ENCODE measurements around the gene WNT7B.

WNT7B gene

GRCh38 chr22:46021577-46021976, 44.6 kb upstream of the WNT7B start:
- Histone ChIP-seq H3K4me3 (ENCODE audit: control insufficient read depth in 1 of 7, extremely low read depth in 1 of 7, insufficient read depth in 4 of 7, low read depth in 2 of 7, low read length in 6 of 7) (no peak overlapping the region), H3K27me3 (replicated peaks in 2 of 5; ENCODE audit: control insufficient read depth in 4 of 5, insufficient read depth in 5 of 5, low read length in 4 of 5) (peaks cover 0 to 11% (median 0%) of the 10 kb centered on the region in 5 experiments), H3K4me1 (ENCODE audit: control extremely low read depth in 1 of 4, control insufficient read depth in 4 of 4, insufficient read depth in 4 of 4, low read length in 3 of 4) (peaks cover 3 to 15% (median 10%) of the 10 kb centered on the region in 4 experiments), H3K36me3 (ENCODE audit: control insufficient read depth in 4 of 4, insufficient read depth in 4 of 4, low read length in 3 of 4) (no peaks in the 10 kb centered on the region), H3K9me3 (ENCODE audit: control extremely low read depth in 1 of 5, control insufficient read depth in 4 of 5, insufficient read depth in 2 of 5, low read depth in 1 of 5, low read length in 4 of 5) (no peaks in the 10 kb centered on the region), H3K27ac (ENCODE audit: insufficient read depth in 1 of 2, low read depth in 1 of 2, low read length in 2 of 2, poor library complexity in 1 of 2, severe bottlenecking in 2 of 2) (no peak overlapping the region)
- ChIA-PET CTCF (interaction anchor here (0.8 to 4.5 kb wide), 5 partner anchors 8 to 19 kb away, joined by 3 to 22 read pairs (median 5); no protein-coding TSS in a partner anchor), POLR2A (no interaction called here)
- no peak for DNase-seq
- 93% methylated on average over 3 of the region's 3 CpGs for WGBS (ENCODE audit: insufficient coverage)

GRCh38 chr22:46019351-46019750, 42.4 kb upstream of the WNT7B start:
- POLR2A ChIA-PET = no interaction called here
- Histone ChIP-seq H3K9me3 (ENCODE audit: control extremely low read depth in 1 of 5, control insufficient read depth in 4 of 5, insufficient read depth in 2 of 5, low read depth in 1 of 5, low read length in 4 of 5) (no peaks in the 10 kb centered on the region), H3K4me1 (ENCODE audit: control extremely low read depth in 1 of 4, control insufficient read depth in 4 of 4, insufficient read depth in 4 of 4, low read length in 3 of 4) (peaks cover 3 to 9% (median 6%) of the 10 kb centered on the region in 4 experiments), H3K4me3 (ENCODE audit: control insufficient read depth in 1 of 7, extremely low read depth in 1 of 7, insufficient read depth in 4 of 7, low read depth in 2 of 7, low read length in 6 of 7) (no peak overlapping the region), H3K27ac (ENCODE audit: insufficient read depth in 1 of 2, low read depth in 1 of 2, low read length in 2 of 2, poor library complexity in 1 of 2, severe bottlenecking in 2 of 2) (peak overlapping the region in 1 of 2 experiments; percentile 18), H3K36me3 (ENCODE audit: control insufficient read depth in 4 of 4, insufficient read depth in 4 of 4, low read length in 3 of 4) (no peaks in the 10 kb centered on the region), H3K27me3 (replicated peaks in 2 of 5; ENCODE audit: control insufficient read depth in 4 of 5, insufficient read depth in 5 of 5, low read length in 4 of 5) (no peaks in the 10 kb centered on the region)
- DNase-seq = no peak
- 95% methylated on average over 4 of the region's 6 CpGs for WGBS (ENCODE audit: insufficient coverage)
- CTCF ChIA-PET = interaction anchor here (1.0 to 3.2 kb wide), 5 partner anchors 8 to 18 kb away, joined by 4 to 20 read pairs (median 6); no protein-coding TSS in a partner anchor

GRCh38 chr22:46018859-46019258, 41.9 kb upstream of the WNT7B start:
- Histone ChIP-seq H3K4me3 (ENCODE audit: control insufficient read depth in 1 of 7, extremely low read depth in 1 of 7, insufficient read depth in 4 of 7, low read depth in 2 of 7, low read length in 6 of 7) (no peak overlapping the region), H3K4me1 (ENCODE audit: control extremely low read depth in 1 of 4, control insufficient read depth in 4 of 4, insufficient read depth in 4 of 4, low read length in 3 of 4) (peaks cover 3 to 14% (median 9%) of the 10 kb centered on the region in 4 experiments), H3K27me3 (replicated peaks in 2 of 5; ENCODE audit: control insufficient read depth in 4 of 5, insufficient read depth in 5 of 5, low read length in 4 of 5) (no peaks in the 10 kb centered on the region), H3K9me3 (ENCODE audit: control extremely low read depth in 1 of 5, control insufficient read depth in 4 of 5, insufficient read depth in 2 of 5, low read depth in 1 of 5, low read length in 4 of 5) (no peaks in the 10 kb centered on the region), H3K36me3 (ENCODE audit: control insufficient read depth in 4 of 4, insufficient read depth in 4 of 4, low read length in 3 of 4) (no peaks in the 10 kb centered on the region), H3K27ac (ENCODE audit: insufficient read depth in 1 of 2, low read depth in 1 of 2, low read length in 2 of 2, poor library complexity in 1 of 2, severe bottlenecking in 2 of 2) (peak overlapping the region in 1 of 2 experiments; percentile 18)
- POLR2A ChIA-PET = interaction anchor here (0.7 kb wide), 1 partner anchor 9 kb away, joined by 3 read pairs; no protein-coding TSS in a partner anchor
- no peak for DNase-seq
- CTCF ChIA-PET = interaction anchor here (1.0 to 8.4 kb wide), 7 partner anchors 8 to 96 kb away, joined by 4 to 69 read pairs (median 6); no protein-coding TSS in a partner anchor

- H3K27ac ChIP-seq (ENCODE audit: insufficient read depth in 1 of 2, low read depth in 1 of 2, low read length in 2 of 2, poor library complexity in 1 of 2, severe bottlenecking in 2 of 2) = no peak overlapping the region
- CTCF ChIA-PET = interaction anchor here (0.7 to 8.4 kb wide), 8 partner anchors 10 to 98 kb away, joined by 3 to 69 read pairs (median 10); no protein-coding TSS in a partner anchor
- no peak for DNase-seq
- H3K27me3 ChIP-seq (replicated peaks in 2 of 5; ENCODE audit: control insufficient read depth in 4 of 5, insufficient read depth in 5 of 5, low read length in 4 of 5) = no peaks in the 10 kb centered on the region
- WGBS (ENCODE audit: insufficient coverage) = 100% methylated on average over 1 of the region's 2 CpGs
- H3K4me3 ChIP-seq (ENCODE audit: control insufficient read depth in 1 of 7, extremely low read depth in 1 of 7, insufficient read depth in 4 of 7, low read depth in 2 of 7, low read length in 6 of 7) = no peak overlapping the region
- peaks cover 3 to 29% (median 23%) of the 10 kb centered on the region in 4 experiments for H3K4me1 ChIP-seq (ENCODE audit: control extremely low read depth in 1 of 4, control insufficient read depth in 4 of 4, insufficient read depth in 4 of 4, low read length in 3 of 4)
- POLR2A ChIA-PET = no interaction called here
- no peaks in the 10 kb centered on the region for H3K36me3 ChIP-seq (ENCODE audit: control insufficient read depth in 4 of 4, insufficient read depth in 4 of 4, low read length in 3 of 4)
- no peaks in the 10 kb centered on the region for H3K9me3 ChIP-seq (ENCODE audit: control extremely low read depth in 1 of 5, control insufficient read depth in 4 of 5, insufficient read depth in 2 of 5, low read depth in 1 of 5, low read length in 4 of 5)
Measured at GRCh38 chr22:46017166-46017565, 40.2 kb upstream of the WNT7B start.

DNA sequence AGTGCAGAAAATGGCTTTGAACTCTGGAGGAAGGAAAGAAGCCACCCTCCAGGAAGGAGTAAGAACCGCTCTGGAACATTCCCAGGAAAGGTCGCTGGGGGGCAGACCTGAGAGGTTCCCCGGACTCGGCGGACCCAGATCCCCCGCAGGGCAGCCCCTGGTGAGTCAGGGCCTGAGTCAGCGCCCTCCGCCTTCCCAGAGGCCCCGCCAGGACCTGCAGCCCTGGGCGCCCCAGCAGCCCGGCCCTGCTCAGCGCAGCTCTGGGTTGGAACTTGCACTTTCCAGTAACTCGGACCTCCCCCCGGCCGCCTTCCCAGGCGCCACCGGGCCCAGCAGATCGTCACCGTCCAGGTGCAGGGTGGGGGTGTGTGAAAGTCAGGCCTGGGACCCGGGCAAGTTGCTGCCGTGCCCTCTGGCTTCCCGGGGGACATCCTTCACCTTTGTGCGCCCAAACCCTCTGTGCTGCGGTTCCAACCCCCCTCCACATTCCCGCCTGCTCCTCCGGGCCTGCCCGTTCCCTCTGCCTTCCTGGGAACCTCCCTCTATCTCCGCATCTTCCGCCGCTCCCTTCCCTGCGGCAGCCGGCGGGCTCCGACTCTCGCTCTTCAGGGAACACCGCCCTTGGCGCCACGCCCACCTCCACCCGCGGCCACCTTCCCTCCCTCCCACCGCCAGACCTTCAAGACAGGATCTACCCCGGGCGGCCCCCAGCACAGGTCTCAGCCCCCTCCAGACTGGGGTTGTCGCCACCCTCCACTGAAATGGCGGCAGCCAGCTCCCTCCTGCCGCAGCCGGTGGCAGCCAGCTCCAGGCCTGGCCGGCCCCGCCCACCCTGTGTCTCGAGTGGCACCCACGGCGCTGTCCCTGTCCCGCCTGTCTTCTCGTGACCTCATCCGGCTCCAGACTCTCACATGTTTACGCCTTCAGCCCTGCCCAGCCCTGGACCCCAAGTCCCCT, 36.8 kb upstream of the WNT7B start:
- Histone ChIP-seq H3K27ac (ENCODE audit: insufficient read depth in 1 of 2, low read depth in 1 of 2, low read length in 2 of 2, poor library complexity in 1 of 2, severe bottlenecking in 2 of 2) (peak overlapping the region; percentile 72 to 85), H3K36me3 (ENCODE audit: control insufficient read depth in 4 of 4, insufficient read depth in 4 of 4, low read length in 3 of 4) (no peaks in the 10 kb centered on the region), H3K27me3 (replicated peaks in 2 of 5; ENCODE audit: control insufficient read depth in 4 of 5, insufficient read depth in 5 of 5, low read length in 4 of 5) (no peaks in the 10 kb centered on the region), H3K4me3 (ENCODE audit: control insufficient read depth in 1 of 7, extremely low read depth in 1 of 7, insufficient read depth in 4 of 7, low read depth in 2 of 7, low read length in 6 of 7) (peak overlapping the region; percentile 67 to 94 (median 81)), H3K9me3 (ENCODE audit: control extremely low read depth in 1 of 5, control insufficient read depth in 4 of 5, insufficient read depth in 2 of 5, low read depth in 1 of 5, low read length in 4 of 5) (peaks cover 0 to 6% (median 5%) of the 10 kb centered on the region in 5 experiments), H3K4me1 (ENCODE audit: control extremely low read depth in 1 of 4, control insufficient read depth in 4 of 4, insufficient read depth in 4 of 4, low read length in 3 of 4) (peaks cover 3 to 30% (median 23%) of the 10 kb centered on the region in 4 experiments)
- ChIA-PET POLR2A (interaction anchor here (0.6 to 1.9 kb wide), 6 partner anchors 13 to 57 kb away, joined by 3 to 10 read pairs (median 4); no protein-coding TSS in a partner anchor), CTCF (interaction anchor here (0.7 to 8.4 kb wide), 24 partner anchors 7 to 119 kb away, joined by 3 to 69 read pairs (median 6); no protein-coding TSS in a partner anchor)
- 0% methylated on average over 45 of the region's 56 CpGs for WGBS (ENCODE audit: insufficient coverage)
- peak; percentile 92 to 96 (median 95) for DNase-seq

- DNase-seq = no peak
- 95% methylated on average over 5 of the region's 11 CpGs for WGBS (ENCODE audit: insufficient coverage)
- Histone ChIP-seq H3K4me1 (ENCODE audit: control extremely low read depth in 1 of 4, control insufficient read depth in 4 of 4, insufficient read depth in 4 of 4, low read length in 3 of 4) (peaks cover 0 to 25% (median 19%) of the 10 kb centered on the region in 4 experiments), H3K36me3 (ENCODE audit: control insufficient read depth in 4 of 4, insufficient read depth in 4 of 4, low read length in 3 of 4) (no peaks in the 10 kb centered on the region), H3K9me3 (ENCODE audit: control extremely low read depth in 1 of 5, control insufficient read depth in 4 of 5, insufficient read depth in 2 of 5, low read depth in 1 of 5, low read length in 4 of 5) (peaks cover 0 to 6% (median 5%) of the 10 kb centered on the region in 5 experiments), H3K27ac (ENCODE audit: insufficient read depth in 1 of 2, low read depth in 1 of 2, low read length in 2 of 2, poor library complexity in 1 of 2, severe bottlenecking in 2 of 2) (peak overlapping the region; percentile 40 to 74), H3K27me3 (replicated peaks in 2 of 5; ENCODE audit: control insufficient read depth in 4 of 5, insufficient read depth in 5 of 5, low read length in 4 of 5) (no peaks in the 10 kb centered on the region), H3K4me3 (ENCODE audit: control insufficient read depth in 1 of 7, extremely low read depth in 1 of 7, insufficient read depth in 4 of 7, low read depth in 2 of 7, low read length in 6 of 7) (peak overlapping the region in 6 of 7 experiments; percentile 67 to 94 (median 82))
- POLR2A ChIA-PET = interaction anchor here (1.6 to 1.9 kb wide), 2 partner anchors 14 to 23 kb away, joined by 8 to 10 read pairs; no protein-coding TSS in a partner anchor
- CTCF ChIA-PET = interaction anchor here (0.8 to 8.4 kb wide), 21 partner anchors 10 to 120 kb away, joined by 3 to 69 read pairs (median 6); no protein-coding TSS in a partner anchor
Measured at GRCh38 chr22:46012881-46013281, 35.9 kb upstream of the WNT7B start.
